Vagina (tissue), 2 donors: ENCODE data around the gene DAB1.

Experiments used
- CTCF ChIP-seq, 3 experiments: fragments of 450-650 bp in 2 of 3; fragments of 200-600 bp in 1 of 3; sonication (generic) in 1 of 3; IDR thresholded peaks; one replicate each; pipeline ENCODE4 v1.5.1; 2017 to 2019; ENCODE audit warnings: antibody characterized with exemption in 3 of 3, mild to moderate bottlenecking in 2 of 3, moderate library complexity in 2 of 3
- POLR2A ChIP-seq, 2 donors: fragments of 450-650 bp; IDR thresholded peaks; one replicate each; pipeline ENCODE4 v1.6.1; 2017; ENCODE audit warnings: antibody characterized with exemption in 2 of 2, mild to moderate bottlenecking in 2 of 2, moderate library complexity in 2 of 2

DNA sequence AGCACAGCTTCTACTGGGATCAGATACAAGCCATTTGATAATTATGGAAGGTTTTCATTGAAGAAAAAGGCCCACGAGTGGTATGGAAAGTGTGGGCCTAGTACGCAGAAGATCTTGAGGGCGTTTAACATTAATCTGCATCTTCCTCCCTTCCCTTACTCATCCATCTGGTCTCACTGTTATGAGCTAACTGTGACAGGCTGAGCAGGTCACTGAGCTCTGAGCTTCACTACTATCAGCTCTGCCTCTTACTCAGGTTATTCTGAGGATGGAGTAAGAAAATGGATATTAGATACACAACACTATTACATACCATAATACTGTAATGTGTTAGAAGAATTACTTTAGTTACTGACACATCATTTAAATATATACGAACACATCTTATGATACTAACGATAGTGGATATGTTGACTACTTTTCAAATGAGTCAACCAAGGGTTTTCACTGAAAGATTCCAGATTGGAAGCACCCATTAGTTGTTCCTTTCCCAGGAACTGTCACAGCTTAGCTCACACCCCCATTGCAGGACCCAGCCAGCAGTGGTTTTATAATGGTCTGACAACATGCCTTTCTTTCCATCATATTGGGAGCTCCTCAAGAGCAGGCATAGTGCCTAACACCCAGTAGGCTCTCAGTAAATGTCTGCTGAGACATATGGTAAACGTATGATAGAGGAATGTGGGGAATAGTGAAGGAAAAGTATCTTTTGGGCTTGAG, 360.3 kb downstream of the DAB1 start:
- TF ChIP-seq CTCF (IDR thresholded peaks at IDR 0.05) (no peak), POLR2A (IDR thresholded peaks at IDR 0.05) (no peak)
